NCI-H446 (cell line): ENCODE measurements around the gene ZDHHC8.

Experiments used
- DNase-seq, 2 experiments: peaks; one replicate each; lab custom pipeline; 2025; lab: John Stamatoyannopoulos, UW

Gene ZDHHC8

DNA sequence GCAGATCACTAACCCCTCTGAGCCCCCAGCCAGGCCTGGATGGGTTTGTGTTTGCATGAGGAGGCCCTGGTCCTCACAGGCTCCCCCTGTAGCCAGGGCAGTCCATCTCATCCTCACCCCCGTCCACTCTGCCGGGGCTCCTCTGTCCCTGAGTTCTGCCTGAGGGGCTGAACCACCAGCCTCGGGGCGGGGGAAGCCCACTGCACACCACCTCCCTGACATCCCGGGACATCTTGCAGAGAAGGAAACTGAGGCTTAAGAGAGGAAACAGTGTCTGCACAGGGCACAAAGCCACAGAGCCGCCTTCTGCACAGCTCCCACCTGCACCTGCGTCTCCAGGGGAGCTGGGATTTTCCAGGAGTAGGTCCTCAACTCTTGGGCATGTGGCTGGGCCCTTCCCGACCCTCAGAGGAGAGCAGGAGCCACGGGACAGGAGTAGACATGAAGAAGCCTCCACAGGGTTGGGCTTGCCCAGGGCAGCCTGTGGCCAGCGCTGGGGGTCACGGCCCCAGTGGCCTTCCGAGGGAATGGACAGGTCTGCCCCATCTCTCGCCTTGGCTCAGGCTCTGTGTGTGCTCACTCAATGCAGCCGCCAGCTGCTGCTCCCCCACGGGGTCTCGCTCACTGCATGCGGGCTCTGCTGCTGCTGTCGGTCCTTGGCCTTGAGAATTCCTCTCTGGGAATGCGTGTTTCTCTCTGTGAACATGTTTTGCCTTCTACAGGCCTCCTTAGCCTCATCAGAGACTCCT lies 64.7 kb downstream of the ZDHHC8 start:
- DNase-seq: no peak
